Putamen (tissue), 1 donor: ENCODE data around the gene APH1A.
A peak's percentile ranks its signal among the peaks of the same experiment; 100 is the strongest.
"Not testable (repeated sequence)": the region's sequence is repeated elsewhere in the genome, so short reads cannot be mapped to it uniquely, and the experiment has no call there.

Experiments
- DNase-seq: peaks from one replicate; pipeline ENCODE4 v3.0.0-alpha.2; 2016; ENCODE audit warnings: low spot score

Gene APH1A

GRCh38 chr1:150268705-150269403 is at the start of gene APH1A:
Gene APH1A (minus strand): TSS chr1:150269016. CDS start chr1:150268810, 206 bp downstream.
- DNase-seq: peak; percentile 98

- DNase-seq: not testable (repeated sequence)
Observed at GRCh38 chr1:150314691-150315090, 45.9 kb upstream of the APH1A start.

GRCh38 chr1:150311762-150312161 is 42.9 kb upstream of the APH1A start:
- no peak for DNase-seq

- no peak for DNase-seq
Observed at GRCh38 chr1:150309758-150310508, 41.1 kb upstream of the APH1A start.

- not testable (repeated sequence) for DNase-seq
Observed at GRCh38 chr1:150308585-150308984, 39.8 kb upstream of the APH1A start.

- no peak for DNase-seq
Observed at GRCh38 chr1:150302902-150303301, 34.1 kb upstream of the APH1A start.

GRCh38 chr1:150302338-150302737 is 33.5 kb upstream of the APH1A start:
- DNase-seq: peak; percentile 79

GRCh38 chr1:150299716-150300115 is 30.9 kb upstream of the APH1A start:
- DNase-seq: no peak

GRCh38 chr1:150295476-150295875 is 26.7 kb upstream of the APH1A start:
- DNase-seq: no peak

GRCh38 chr1:150293433-150294253 is 24.8 kb upstream of the APH1A start, which contains the start of gene MRPS21:
Gene MRPS21 (plus strand): TSS chr1:150293861. CDS start chr1:150294367, 506 bp downstream.
- peak; percentile 90 for DNase-seq

- peak; percentile 52 for DNase-seq
Observed at GRCh38 chr1:150288822-150289221, 20.0 kb upstream of the APH1A start.

GRCh38 chr1:150288382-150288781 is 19.6 kb upstream of the APH1A start:
- no peak for DNase-seq

GRCh38 chr1:150283260-150283659 is 14.4 kb upstream of the APH1A start:
- no peak for DNase-seq

- DNase-seq: no peak
Observed at GRCh38 chr1:150282558-150282958, 13.7 kb upstream of the APH1A start.

- DNase-seq: peak; percentile 96
Observed at GRCh38 chr1:150281758-150282557, 13.1 kb upstream of the APH1A start, which contains the start of gene CIART. Gene CIART (plus strand): TSS chr1:150282554. CDS start chr1:150283268, 714 bp downstream.

- peak; percentile 82 for DNase-seq
Observed at GRCh38 chr1:150281221-150281757, 12.5 kb upstream of the APH1A start.

- DNase-seq: no peak
Observed at GRCh38 chr1:150280138-150280707, 11.4 kb upstream of the APH1A start.

GRCh38 chr1:150273311-150273710 is 4.5 kb upstream of the APH1A start:
- no peak for DNase-seq

- DNase-seq: no peak
Observed at GRCh38 chr1:150271291-150271959, 2.6 kb upstream of the APH1A start.

- no peak for DNase-seq
Observed at GRCh38 chr1:150269451-150269850, 635 bp upstream of the APH1A start.
